GM19395 (cell line): ENCODE results near the gene MRPL40.

Source experiments
- ATAC-seq: cut with Tn5 transposase; IDR thresholded peaks from one replicate; pipeline ENCODE4 v1.9.1; 2021; ENCODE audit warnings: mild to moderate bottlenecking, moderate library complexity; ENCODE audit not compliant: unreplicated experiment

Gene MRPL40

GRCh38 chr22:19432133-19432851, at the start of gene MRPL40:
Gene MRPL40, plus strand, starts transcription at chr22:19432545. Its CDS starts 10 bp downstream, at chr22:19432555.
- ATAC-seq, result peak; percentile 71

DNA sequence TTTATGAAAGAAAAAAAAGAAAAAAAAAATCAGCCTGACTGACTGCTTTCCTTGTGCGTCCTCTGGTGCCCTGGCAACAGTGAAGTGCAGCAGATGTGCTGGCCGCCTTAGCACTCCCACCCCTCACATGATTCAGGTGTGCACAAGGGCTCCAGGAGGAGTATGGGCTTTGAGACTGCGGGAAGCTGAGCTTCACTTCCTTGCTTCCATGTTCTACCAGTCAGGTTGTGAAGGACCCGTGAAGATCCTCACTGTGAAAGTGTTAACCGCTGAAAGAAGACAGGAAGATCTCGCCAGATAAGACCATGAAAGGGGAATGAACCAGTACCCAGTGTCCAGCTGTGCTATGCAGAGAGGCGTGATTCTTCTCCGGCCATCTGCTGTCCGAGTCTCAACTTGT, 49.1 kb upstream of the MRPL40 start:
- no peak for ATAC-seq

DNA sequence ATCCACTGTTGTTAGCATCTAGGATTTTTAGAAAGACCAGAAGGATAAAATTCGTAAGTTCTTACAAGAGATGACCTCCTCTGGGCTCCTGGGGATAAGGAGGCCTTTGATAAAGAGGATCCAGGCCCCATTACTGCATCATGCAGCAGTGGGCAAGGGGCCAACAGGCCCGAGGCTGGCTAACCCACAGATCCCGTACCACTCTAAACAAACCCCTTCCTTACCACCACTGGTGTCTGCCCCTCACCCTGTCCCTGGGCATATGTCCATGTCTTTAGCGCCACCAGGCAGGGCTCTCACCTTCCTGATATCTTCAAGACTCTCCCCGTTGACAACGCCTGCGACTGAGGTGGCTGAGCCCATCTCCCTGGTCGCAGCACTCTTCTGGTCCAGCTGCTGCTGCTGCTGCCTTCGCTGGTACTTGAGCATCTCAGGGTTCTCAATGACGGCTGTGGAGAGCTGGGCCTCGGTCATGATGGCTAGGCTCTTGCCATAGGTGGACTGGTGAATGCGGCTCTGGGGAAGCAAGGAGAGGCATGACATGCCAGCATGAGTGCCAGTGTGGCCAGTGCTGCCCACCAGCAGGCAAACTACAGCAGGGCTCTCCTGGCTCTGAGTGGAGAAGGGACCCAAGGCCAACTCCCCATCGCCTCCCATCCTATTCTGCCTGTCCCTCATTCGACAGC, 47.0 kb upstream of the MRPL40 start:
- ATAC-seq, result no peak

DNA sequence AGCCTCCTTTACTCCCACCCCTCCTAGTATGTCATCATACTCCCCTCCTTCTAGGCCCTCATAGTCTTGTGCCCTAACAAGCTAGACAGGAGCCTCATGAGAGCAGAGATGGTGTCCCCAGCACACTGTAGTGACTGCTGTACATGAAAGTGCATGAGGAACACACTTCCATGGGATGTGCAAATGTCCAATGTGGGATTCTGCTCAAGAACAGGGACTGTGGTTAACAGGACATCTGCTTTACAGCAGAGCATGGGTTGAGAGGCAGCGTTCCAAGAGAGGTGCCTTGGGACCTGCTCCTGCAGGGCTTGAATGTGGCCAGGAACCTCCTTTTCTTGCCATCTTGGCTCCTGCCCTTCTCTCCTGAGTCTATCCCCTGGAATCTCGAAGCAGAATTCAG, 46.1 kb upstream of the MRPL40 start:
- no peak for ATAC-seq

DNA sequence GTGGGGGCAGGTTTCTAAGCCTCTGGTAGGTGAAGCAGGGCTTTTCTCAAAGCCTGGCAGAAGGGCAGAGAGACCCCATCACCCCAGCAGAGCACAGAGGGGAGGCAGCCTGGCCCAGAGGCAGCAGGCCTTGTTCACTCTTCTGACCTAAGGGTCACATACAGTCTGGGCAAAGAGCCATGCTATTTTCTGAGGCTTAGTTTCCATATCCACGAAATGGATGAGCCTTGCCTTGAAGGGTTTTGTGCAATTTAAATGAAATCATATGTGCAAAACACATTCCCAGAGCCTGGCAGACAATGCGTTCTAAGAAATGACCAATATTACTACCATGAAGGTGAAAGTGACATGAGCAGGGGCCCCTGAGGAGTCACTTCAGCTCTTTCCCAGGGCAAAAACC, 45.3 kb upstream of the MRPL40 start:
- ATAC-seq, result no peak

DNA sequence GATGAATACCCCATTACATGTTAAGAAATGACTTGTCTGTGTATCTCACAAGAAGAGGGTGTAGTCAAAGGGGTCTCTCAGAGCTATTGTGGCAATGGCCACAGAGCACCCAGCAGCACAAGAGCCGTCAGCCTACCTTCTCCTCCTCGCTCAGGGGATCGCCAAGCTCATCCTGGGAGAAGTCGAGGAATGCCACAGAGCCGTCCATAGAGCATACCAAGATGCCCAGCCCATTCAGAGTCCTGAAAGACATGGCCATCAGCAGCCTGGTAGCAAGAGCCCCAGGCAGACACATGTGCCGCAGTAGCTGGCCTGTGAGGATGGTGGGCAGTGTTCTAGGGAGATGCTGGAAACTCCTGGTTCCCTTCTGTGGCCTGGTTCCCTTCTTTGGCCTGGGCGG, 44.8 kb upstream of the MRPL40 start:
- ATAC-seq, result no peak

- no peak for ATAC-seq
Observed at GRCh38 chr22:19393704-19394103, 38.6 kb upstream of the MRPL40 start.

DNA sequence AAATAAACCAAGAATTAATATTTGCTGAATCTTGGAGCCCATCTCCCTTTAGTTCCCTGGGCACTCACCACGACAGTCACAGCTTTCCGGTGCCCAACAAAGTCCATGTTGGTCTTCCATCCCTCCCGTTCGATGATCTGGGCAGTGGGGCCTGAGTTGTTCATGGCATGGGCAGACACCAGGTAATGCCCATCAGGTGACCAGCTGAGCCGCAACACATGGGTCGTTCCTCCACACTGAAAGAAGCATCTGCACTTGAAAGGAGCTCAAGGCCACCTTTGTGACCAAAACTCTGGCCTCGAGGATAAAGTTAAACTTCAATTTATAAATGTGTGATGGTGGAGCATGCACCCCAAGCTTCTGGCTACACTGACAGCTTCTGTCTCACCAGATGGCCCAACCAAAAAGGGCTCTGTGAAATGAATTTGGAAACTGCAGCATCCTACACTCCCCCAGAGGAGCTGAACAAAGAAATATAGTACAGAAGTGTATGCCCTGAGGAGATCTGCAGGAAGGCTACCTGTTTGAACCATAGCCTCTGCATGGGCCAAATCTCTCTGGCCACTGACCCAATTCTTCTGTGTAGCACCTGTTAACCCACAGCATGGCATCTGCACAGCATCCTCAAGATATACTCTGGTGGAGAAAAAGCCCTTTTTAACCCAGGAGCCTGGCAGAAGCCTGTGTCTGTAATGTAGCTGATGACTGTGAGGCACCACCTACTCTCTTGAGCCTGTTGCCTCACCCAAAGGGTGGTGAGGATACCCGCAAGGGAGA, 37.9 kb upstream of the MRPL40 start:
- no peak for ATAC-seq

DNA sequence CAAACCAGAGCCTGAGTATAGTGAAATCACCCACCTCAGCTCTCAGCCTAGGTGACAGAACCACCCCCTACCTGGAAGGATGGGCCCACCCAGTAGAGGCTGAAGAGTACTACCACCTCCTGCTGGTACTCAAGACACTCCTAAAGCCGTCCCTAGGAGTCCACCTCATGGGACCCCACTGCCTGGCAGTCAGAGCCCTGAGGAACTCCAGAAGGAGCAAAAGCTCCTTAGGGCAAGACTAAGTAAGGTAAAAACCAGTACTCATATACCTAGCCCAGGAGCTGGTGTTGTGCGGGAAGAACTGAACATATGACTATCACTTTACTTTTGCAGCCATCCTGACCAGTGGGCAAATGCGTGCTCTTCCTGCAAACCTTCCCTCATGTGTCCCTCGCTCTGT, 37.1 kb upstream of the MRPL40 start:
- ATAC-seq, result no peak

DNA sequence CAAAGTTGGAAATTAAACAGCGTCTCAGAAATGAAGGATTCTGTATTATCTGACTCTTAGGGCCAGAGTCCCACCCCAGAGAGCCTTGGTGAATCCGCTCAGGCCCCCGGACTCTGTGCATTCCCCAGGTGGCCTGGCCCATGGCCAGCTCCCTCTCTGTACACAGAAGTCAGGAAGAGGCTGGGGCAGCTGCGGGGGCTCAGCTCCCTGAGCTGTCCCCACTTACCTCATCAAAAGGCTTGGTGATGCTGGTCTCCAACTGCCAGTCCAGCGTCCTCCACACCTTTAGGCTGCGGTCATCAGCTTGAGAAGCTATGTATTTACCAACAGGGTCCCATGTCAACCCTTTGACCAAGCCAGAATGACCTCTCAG, 35.8 kb upstream of the MRPL40 start:
- no peak for ATAC-seq

GRCh38 chr22:19396934-19397733, 35.2 kb upstream of the MRPL40 start:
- no peak for ATAC-seq

DNA sequence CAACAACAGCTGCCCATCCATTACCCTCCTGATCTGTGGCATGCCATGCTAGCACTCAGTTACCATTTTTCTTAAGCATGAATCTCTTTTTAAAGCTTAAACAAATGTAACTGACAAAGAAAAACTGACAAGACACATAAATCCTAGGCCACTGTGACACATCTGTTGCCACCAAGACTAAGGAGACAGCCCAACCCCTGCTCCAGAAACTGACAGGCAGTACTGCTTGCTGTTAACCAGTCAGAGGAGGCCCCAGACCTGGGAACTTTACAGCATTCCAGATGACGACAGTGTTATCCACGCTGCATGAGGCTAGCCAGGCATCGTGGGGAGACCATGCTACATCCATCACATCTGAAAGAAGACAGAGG, 34.6 kb upstream of the MRPL40 start:
- ATAC-seq, result no peak

- no peak for ATAC-seq
Observed at GRCh38 chr22:19398206-19398605, 34.1 kb upstream of the MRPL40 start.

DNA sequence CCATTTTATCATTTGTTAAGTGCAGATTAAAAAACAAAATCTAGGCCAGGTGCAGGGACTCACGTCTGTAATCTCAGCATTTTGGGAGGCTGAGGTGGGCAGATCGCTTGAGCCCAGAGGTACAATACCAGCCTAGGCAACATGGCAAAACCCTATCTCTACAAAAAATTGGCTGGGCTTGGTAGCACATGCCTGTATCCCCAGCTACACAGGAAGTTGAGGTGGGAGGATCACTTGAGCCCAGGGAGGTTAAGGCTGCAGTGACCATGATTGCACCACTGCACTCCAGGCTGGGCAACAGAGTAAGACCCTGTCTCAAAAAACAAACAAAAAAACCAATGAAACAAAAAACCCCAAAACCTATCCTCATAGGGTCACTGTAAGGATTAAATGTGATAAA, 33.7 kb upstream of the MRPL40 start:
- no peak for ATAC-seq

DNA sequence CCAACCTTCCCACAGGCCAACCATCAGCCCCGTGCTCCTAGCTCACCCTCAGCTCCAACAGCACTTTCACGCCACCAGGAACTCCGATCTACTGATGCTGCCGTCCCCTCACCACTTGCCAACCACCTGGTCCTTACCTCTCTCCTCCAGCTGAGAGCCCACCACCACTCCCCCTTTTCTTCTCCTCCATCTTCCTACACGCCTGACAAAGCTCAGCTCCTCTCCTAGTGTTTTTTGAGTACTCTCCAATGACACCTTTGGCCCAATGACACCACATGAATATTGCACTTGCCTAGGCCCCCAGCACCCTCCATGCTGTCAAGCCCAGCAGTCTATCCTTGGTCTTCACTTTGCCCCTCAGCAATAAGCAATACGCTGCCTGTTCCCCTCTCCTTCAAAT, 31.5 kb upstream of the MRPL40 start:
- ATAC-seq, result no peak

GRCh38 chr22:19401483-19401882, 30.9 kb upstream of the MRPL40 start:
- ATAC-seq, result no peak

DNA sequence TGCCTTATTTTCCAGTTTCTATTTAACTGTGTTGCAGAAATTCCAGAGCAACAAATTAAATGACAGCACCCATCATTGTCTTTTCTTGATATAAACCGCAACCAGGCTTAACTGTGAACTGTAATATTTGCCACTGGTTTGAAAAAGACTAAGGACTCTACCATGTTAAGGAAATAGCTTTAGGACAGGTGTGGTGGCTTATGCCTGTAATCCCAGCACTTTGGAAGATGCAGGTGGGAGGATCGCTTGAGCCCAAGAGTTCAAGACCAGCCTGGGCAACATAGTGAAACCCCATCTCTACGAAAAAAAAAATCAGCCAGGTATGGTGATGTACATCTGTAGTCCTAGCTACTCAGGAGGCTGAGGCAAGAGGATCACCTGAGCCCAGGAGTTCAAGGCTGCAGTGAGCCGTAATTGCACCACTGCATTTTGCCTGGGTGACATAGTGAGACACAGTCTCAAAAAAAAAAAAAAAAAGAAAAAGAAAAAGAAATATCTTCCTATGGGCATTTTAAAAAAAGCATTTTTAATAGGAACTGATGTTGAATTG, 29.6 kb upstream of the MRPL40 start:
- ATAC-seq, result no peak

DNA sequence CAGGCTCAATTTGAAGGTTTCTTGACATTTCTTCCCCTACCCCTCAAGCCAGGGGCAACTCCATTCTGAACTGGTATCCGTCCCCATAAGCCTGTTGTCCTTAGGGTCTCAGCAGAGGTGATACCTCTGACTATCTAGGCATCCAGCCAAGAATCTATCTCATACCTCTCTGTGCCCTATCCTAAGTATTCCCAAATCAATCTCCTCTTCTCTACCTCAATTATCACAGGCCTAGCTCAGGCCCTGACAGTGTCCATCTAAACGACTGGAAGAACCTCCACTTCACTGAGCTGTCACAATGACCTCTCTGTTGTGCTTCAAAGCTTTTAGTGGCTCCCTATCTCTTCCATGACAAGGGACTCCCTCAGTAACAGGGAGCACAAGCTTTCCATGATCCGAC, 27.7 kb upstream of the MRPL40 start:
- ATAC-seq, result no peak

DNA sequence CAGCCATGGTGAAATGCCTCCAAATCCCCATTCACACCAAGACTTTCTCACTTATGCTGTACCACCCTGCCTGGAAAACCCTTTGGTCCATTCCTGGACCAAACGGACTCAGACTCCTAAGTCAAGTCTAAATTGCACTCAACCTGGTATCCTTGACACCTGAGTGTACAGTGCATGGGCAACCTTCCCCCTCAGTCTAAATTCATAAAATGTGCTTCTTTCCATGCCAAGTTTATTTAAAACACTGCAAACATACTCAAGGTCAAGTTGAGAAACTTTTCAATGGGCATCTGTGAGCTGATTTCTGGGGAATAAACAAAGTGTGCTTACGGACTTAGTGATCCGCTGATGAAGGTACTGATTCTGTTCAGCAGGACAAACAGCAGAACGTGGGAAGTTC, 27.2 kb upstream of the MRPL40 start:
- ATAC-seq, result no peak

GRCh38 chr22:19405652-19406051, 26.7 kb upstream of the MRPL40 start:
- no peak for ATAC-seq

- ATAC-seq, result no peak
Observed at GRCh38 chr22:19406281-19406811, 26.0 kb upstream of the MRPL40 start.
